Tibial nerve (tissue), 4 donors: ENCODE results near the gene MYBBP1A. TPM values are rescaled to one million over a fixed set of nuclear protein-coding genes. Genes with fewer than 3 reads are reported as not detected.

Experiments
- DNase-seq, 2 donors: peaks; one replicate each; pipeline ENCODE4 v3.0.0-alpha.2; 2019; ENCODE audit warnings: low spot score in 2 of 2
- H3K27ac ChIP-seq, 4 donors: fragments of 200-600 bp; sonication (generic) in 3 of 4; one replicate each; pipeline ENCODE4 v1.5.1; 2017 to 2019; ENCODE audit warnings: mild to moderate bottlenecking in 1 of 4
- H3K27me3 ChIP-seq, 2 donors: fragments of 200-600 bp; sonication (generic) in 1 of 2; one replicate each; pipeline versions ENCODE4 v1.5.1 to v1.6.0; 2017 to 2019
- H3K36me3 ChIP-seq, 3 donors: fragments of 200-600 bp; sonication (generic); one replicate each; pipeline ENCODE4 v1.5.1; 2018 to 2019
- H3K4me1 ChIP-seq, 4 donors: fragments of 200-600 bp; sonication (generic) in 3 of 4; one replicate each; pipeline ENCODE4 v1.5.1; 2017 to 2019
- H3K4me3 ChIP-seq, 4 donors: fragments of 200-600 bp; sonication (generic) in 3 of 4; one replicate each; pipeline ENCODE4 v1.5.1; 2017 to 2019; ENCODE audit warnings: mild to moderate bottlenecking in 1 of 4, moderate library complexity in 1 of 4
- H3K9me3 ChIP-seq, 4 donors: fragments of 200-600 bp; sonication (generic) in 3 of 4; one replicate each; pipeline ENCODE4 v1.5.1; 2017 to 2019
- CTCF ChIP-seq, 5 experiments: fragments of 200-600 bp in 3 of 5; fragments of 450-650 bp in 2 of 5; sonication (generic) in 3 of 5; IDR thresholded peaks; one replicate each; pipeline ENCODE4 v1.5.1; 2016 to 2019; ENCODE audit warnings: antibody characterized with exemption in 5 of 5, mild to moderate bottlenecking in 3 of 5, moderate library complexity in 2 of 5
- EP300 ChIP-seq, 2 donors: sonication (generic); formaldehyde crosslinking; IDR thresholded peaks; one replicate each; pipeline ENCODE4 v1.6.1; 2017; ENCODE audit warnings: antibody characterized with exemption in 2 of 2, mild to moderate bottlenecking in 1 of 2
- POLR2A ChIP-seq, 2 donors: fragments of 450-650 bp; IDR thresholded peaks; one replicate each; pipeline ENCODE4 v1.6.1; 2017; ENCODE audit warnings: antibody characterized with exemption in 2 of 2, mild to moderate bottlenecking in 2 of 2, moderate library complexity in 2 of 2
- WGBS, 2 donors: methylation state at CpG; one replicate each; pipeline ENCODE4 v1.1.5; 2018; 5-methylcytosine and 5-hydroxymethylcytosine counted together
- total RNA-seq, 4 donors: library from RNA; depleted of rRNA; stranded (reverse); fragments of >200 nt; gene quantifications; one replicate each; pipeline ENCODE4 v1.1.0, GENCODE V29; 2016

The MYBBP1A gene
- total RNA-seq, 4 donors from 2014 or later, result 53.8 to 119 (median 54.4) TPM

- peak in 2 of 5 experiments; percentile 19 to 23 for TF ChIP-seq CTCF (IDR thresholded peaks at IDR 0.05)
- no peak for TF ChIP-seq EP300 (IDR thresholded peaks at IDR 0.05)
- no peak for TF ChIP-seq POLR2A (IDR thresholded peaks at IDR 0.05)
- Histone ChIP-seq H3K27me3 (peaks cover 0 to 53% of the 10 kb centered on the region in 2 donors), H3K4me3 (peak overlapping the region in 3 of 4 donors; percentile 22 to 51 (median 47)), H3K36me3 (no peaks in the 10 kb centered on the region), H3K9me3 (no peaks in the 10 kb centered on the region), H3K27ac (peak overlapping the region in 2 of 4 donors; percentile 40 to 52), H3K4me1 (peaks cover 0 to 15% (median 6%) of the 10 kb centered on the region in 4 donors)
- WGBS, 2 donors, result 20 to 23% methylated on average over 12 of the region's 12 CpGs
- DNase-seq, result no peak
These were observed 28.6 kb upstream of the MYBBP1A start for GRCh38 chr17:4583782-4584100.

GRCh38 chr17:4583206-4583605 is 28.0 kb upstream of the MYBBP1A start:
- peaks cover 0 to 15% (median 6%) of the 10 kb centered on the region in 4 donors for H3K4me1 ChIP-seq
- no peak overlapping the region for H3K4me3 ChIP-seq
- H3K27ac ChIP-seq, result no peak overlapping the region
- H3K36me3 ChIP-seq, result no peaks in the 10 kb centered on the region
- WGBS, 2 donors, result 69 to 77% methylated on average over 3 of the region's 3 CpGs
- H3K9me3 ChIP-seq, result no peaks in the 10 kb centered on the region
- DNase-seq, result no peak
- TF ChIP-seq CTCF (IDR thresholded peaks at IDR 0.05) (no peak), EP300 (IDR thresholded peaks at IDR 0.05) (no peak), POLR2A (IDR thresholded peaks at IDR 0.05) (no peak)
- H3K27me3 ChIP-seq, result peaks cover 0 to 53% of the 10 kb centered on the region in 2 donors

GRCh38 chr17:4582691-4583090 is 27.5 kb upstream of the MYBBP1A start:
- WGBS, 2 donors, result 77 to 88% methylated on average over 6 to 8 of the region's 8 CpGs

GRCh38 chr17:4582101-4582501 is 26.9 kb upstream of the MYBBP1A start:
- 55 to 69% methylated on average over 7 of the region's 7 CpGs for WGBS, 2 donors

More at GRCh38 chr17:4582691-4583090, 27.5 kb upstream of the MYBBP1A start:
- DNase-seq, result no peak
- Histone ChIP-seq H3K36me3 (no peaks in the 10 kb centered on the region), H3K9me3 (no peaks in the 10 kb centered on the region), H3K27ac (no peak overlapping the region), H3K4me1 (peaks cover 0 to 15% (median 6%) of the 10 kb centered on the region in 4 donors), H3K27me3 (peaks cover 0 to 53% of the 10 kb centered on the region in 2 donors), H3K4me3 (no peak overlapping the region)
- TF ChIP-seq POLR2A (IDR thresholded peaks at IDR 0.05), result no peak
- TF ChIP-seq CTCF (IDR thresholded peaks at IDR 0.05), result no peak
- TF ChIP-seq EP300 (IDR thresholded peaks at IDR 0.05), result no peak

GRCh38 chr17:4580291-4580690 is 25.1 kb upstream of the MYBBP1A start:
- H3K27me3 ChIP-seq, result peaks cover 0 to 55% of the 10 kb centered on the region in 2 donors
- H3K27ac ChIP-seq, result no peak overlapping the region
- WGBS, 2 donors, result 47 to 66% methylated on average over 7 of the region's 7 CpGs
- DNase-seq, result no peak
- no peak overlapping the region for H3K4me3 ChIP-seq
- H3K9me3 ChIP-seq, result no peaks in the 10 kb centered on the region
- H3K4me1 ChIP-seq, result peaks cover 0 to 15% (median 6%) of the 10 kb centered on the region in 4 donors
- TF ChIP-seq POLR2A (IDR thresholded peaks at IDR 0.05), result no peak
- TF ChIP-seq EP300 (IDR thresholded peaks at IDR 0.05), result no peak
- no peak for TF ChIP-seq CTCF (IDR thresholded peaks at IDR 0.05)
- no peaks in the 10 kb centered on the region for H3K36me3 ChIP-seq

More at GRCh38 chr17:4582101-4582501, 26.9 kb upstream of the MYBBP1A start:
- H3K27ac ChIP-seq, result no peak overlapping the region
- no peaks in the 10 kb centered on the region for H3K36me3 ChIP-seq
- H3K27me3 ChIP-seq, result peaks cover 0 to 56% of the 10 kb centered on the region in 2 donors
- H3K4me3 ChIP-seq, result no peak overlapping the region
- no peak for DNase-seq
- TF ChIP-seq EP300 (IDR thresholded peaks at IDR 0.05), result no peak
- TF ChIP-seq POLR2A (IDR thresholded peaks at IDR 0.05), result no peak
- no peak for TF ChIP-seq CTCF (IDR thresholded peaks at IDR 0.05)
- H3K4me1 ChIP-seq, result peaks cover 0 to 15% (median 6%) of the 10 kb centered on the region in 4 donors
- H3K9me3 ChIP-seq, result no peaks in the 10 kb centered on the region
